Left renal cortex interstitium (tissue), 4 donors: ENCODE measurements around the gene LGALS8. TPM values are rescaled to one million over a fixed set of nuclear protein-coding genes. Genes with fewer than 3 reads are reported as not detected.
"Not testable (repeated sequence)": the region's sequence is repeated elsewhere in the genome, so short reads cannot be mapped to it uniquely, and the experiment has no call there.

ENCODE experiments used
- DNase-seq, 4 donors: peaks; one replicate each; pipeline ENCODE4 v3.0.0-alpha.2; 2013; ENCODE audit warnings: low read depth in 4 of 4, low spot score in 2 of 4, missing footprints in 1 of 4
- polyA plus RNA-seq, 4 donors: library from polyadenylated mRNA; unstranded; fragments of 120-200 nt; gene quantifications; one replicate each; pipeline ENCODE4 v1.2.1, GENCODE V29; 2013; ENCODE audit not compliant: insufficient read length in 4 of 4

The LGALS8 gene
- polyA plus RNA-seq, 4 donors, result 71.1 to 99.7 (median 80.8) TPM

GRCh38 chr1:236580404-236580803, 56.6 kb downstream of the LGALS8 start:
- not testable (repeated sequence) for DNase-seq

GRCh38 chr1:236581528-236581927, 57.7 kb downstream of the LGALS8 start:
- DNase-seq, result no peak

GRCh38 chr1:236589531-236589930, 65.7 kb downstream of the LGALS8 start:
- DNase-seq, result no peak

- no peak for DNase-seq
Observed at GRCh38 chr1:236590553-236591150, 66.9 kb downstream of the LGALS8 start.

GRCh38 chr1:236602171-236602570, 78.4 kb downstream of the LGALS8 start:
- no peak for DNase-seq

Other genes with a start within 250 kb of the LGALS8 start
- gene ERO1B, start 242.0 kb upstream of the LGALS8 start, polyA plus RNA-seq, result 10 to 100 TPM; 10.3 to 15.2 (median 12.7) TPM
- 1 to 10 TPM; 5.9 to 7.5 (median 7.2) TPM for gene EDARADD, start 129.7 kb upstream of the LGALS8 start, polyA plus RNA-seq
- 10 to 100 TPM; 22.4 to 32.0 (median 27.3) TPM for gene HEATR1, start 80.5 kb downstream of the LGALS8 start, polyA plus RNA-seq
- gene ACTN2, start 162.5 kb downstream of the LGALS8 start, polyA plus RNA-seq, result 1 to 10 TPM in 1 of 4 donors, under 1 TPM in 3; 0.33 to 1.4 (median 0.58) TPM